Epidermal melanocyte (primary cell): Measurements from ENCODE around the gene C1orf210.

ENCODE experiments used
- DNase-seq: peaks from one replicate; pipeline ENCODE4 v3.0.0; 2011; ENCODE audit warnings: low spot score; ENCODE audit not compliant: insufficient read length

The C1orf210 gene

DNA sequence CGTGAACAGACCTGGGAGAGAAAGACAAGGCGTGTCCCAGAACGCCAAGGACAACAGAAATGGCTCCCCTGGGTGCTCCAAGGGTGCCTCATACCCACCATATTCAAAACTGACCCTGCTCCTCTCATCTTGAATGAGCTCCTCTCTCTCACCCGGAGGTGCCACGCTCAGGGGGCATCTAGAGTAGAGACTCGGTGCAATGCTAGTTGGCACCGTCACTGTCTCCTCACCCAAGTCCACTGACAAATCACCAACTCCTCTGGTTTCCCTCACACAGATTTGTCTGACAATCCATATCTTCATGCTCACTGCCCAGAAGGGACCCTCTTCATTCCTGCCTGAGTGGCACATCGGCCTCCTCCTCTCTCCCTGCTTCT is 10.6 kb downstream of the C1orf210 start:
- no peak for DNase-seq

DNA sequence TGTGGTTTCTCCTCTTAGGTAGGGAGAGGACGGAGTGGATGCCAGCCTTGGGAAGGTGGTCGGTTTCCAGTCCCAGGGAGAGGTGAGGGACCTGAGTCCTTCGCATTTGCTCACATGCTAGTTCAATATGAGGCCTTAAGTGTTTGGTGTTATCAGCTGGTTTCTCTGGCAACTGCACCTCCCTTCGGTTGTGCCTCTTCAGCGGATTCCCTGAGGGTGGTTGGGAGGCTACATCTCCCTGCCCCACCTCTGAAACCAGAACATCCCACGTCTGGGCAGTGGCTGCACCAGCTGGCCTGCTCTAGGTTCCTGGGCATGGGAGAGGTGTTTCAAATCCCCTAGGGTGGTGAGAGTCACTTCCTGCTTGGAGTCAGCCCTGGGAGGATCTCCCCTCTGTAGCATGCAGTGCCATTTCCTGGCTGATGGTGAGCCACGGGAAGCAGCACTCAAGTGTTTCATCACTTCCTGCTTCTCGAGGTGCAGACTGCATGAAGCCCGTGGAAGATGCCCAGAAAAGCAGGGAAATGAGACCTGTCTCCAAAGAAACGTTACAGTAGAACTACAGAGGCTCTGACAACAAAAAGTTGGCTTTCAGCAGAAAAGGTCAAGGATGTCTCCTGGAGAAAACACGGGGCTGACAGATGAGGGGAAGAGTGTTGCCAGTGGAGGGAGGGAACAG is 11.1 kb downstream of the C1orf210 start:
- no peak for DNase-seq

DNA sequence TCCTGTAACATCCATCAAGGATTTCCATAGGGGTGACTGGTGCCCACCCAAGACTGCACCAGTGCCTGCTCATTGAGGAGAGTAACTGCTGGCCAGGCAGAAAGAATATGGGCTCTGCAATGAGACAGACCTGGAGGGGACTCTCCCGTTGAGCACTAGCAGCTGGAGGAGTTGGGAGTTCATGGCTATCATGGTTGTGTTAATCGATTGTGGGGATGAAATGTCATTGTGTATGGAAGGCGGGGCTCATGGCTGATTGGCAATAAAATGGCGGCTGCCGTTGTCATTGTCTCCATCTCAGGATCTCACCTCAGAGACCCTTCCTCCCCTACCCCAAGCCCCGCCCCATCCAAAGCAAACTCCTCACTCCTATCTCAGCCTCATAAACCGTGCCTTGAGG is 11.7 kb downstream of the C1orf210 start:
- DNase-seq: no peak

DNA sequence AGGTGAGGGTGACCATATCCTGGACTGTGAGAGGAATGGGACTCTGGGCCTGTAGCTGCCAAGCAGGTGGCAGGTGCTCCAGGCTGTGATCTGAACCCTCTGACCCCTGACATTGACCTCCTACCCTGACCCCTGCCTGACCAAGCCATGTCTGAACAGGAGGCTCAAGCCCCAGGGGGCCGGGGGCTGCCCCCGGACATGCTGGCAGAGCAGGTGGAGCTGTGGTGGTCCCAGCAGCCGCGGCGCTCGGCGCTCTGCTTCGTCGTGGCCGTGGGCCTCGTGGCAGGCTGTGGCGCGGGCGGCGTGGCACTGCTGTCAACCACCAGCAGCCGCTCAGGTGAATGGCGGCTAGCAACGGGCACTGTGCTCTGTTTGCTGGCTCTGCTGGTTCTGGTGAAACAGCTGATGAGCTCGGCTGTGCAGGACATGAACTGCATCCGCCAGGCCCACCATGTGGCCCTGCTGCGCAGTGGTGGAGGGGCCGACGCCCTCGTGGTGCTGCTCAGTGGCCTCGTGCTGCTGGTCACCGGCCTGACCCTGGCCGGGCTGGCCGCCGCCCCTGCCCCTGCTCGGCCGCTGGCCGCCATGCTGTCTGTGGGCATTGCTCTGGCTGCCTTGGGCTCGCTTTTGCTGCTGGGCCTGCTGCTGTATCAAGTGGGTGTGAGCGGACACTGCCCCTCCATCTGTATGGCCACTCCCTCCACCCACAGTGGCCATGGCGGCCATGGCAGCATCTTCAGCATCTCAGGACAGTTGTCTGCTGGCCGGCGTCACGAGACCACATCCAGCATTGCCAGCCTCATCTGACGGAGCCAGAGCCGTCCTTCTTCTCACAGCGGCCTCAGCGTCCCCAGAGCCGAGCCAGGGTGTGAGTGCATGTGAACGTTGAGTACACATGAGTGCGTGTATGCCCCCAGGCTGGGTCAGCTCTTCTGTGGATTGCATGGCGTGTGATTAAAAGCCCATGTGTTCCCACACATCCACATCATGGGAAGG is 12.5 kb downstream of the C1orf210 start:
- no peak for DNase-seq

DNA sequence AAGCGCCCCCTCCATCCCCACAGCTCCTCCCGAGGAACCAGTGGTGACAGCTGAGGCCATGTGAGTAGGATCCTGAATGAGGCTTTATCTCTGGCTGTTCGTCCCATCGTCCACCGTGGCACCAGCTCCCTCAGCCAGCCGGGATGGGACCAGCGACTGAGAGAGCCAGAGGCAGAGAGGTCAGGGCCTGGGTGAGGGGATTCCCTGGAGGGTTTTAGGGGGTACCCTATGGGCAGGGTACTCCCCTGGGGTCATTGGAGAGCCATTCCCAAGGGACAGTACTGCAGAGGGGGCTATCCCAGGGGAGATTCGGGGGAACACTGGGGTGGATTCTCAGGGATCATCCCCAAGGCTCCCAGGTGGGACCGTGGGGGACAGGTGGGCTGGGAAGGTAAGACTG is 13.2 kb downstream of the C1orf210 start:
- no peak for DNase-seq

DNA sequence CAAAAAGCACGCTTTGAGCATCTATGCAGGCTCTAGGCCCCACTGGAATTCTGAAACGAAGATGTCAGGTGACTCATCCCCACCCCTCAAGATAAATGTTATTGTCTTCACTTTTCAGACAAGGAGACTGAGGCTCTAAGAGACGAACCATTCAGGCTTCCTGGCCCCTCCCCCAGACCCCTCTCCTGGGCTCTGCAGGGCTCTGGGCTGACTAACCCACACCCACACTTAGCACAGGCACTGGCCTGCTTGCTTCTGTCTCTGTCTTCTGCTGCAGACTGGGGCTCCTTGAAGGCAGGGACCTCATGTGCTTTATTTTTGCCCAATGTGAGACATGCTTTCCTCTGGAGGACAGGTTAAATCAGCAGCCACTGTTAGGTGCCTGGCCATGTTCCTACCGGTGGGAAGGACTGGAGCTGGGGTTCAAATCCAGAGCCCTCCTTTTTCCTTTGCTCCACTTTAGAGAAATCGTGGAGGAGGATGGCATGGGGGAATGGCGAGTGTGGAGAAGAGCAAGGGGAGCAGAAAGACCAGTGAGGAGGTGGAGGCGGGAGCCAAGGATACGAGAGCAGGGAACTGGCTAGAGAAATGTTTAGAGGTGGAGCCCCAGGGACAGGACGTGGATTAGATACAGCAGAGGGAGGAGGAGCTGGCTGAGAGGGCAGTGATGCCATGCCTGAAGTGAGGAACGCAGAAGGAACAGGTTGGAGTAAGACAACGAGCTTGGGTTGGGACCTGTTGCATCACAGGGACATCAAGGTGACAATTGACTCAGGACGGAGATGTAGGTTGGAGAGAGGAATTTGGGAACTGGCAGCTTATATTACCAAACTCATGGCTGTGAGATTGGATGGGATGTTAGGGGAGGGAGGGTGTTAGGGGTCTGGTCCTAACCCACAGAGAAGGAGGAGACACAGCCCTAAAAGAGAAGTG is 13.9 kb downstream of the C1orf210 start:
- no peak for DNase-seq

DNA sequence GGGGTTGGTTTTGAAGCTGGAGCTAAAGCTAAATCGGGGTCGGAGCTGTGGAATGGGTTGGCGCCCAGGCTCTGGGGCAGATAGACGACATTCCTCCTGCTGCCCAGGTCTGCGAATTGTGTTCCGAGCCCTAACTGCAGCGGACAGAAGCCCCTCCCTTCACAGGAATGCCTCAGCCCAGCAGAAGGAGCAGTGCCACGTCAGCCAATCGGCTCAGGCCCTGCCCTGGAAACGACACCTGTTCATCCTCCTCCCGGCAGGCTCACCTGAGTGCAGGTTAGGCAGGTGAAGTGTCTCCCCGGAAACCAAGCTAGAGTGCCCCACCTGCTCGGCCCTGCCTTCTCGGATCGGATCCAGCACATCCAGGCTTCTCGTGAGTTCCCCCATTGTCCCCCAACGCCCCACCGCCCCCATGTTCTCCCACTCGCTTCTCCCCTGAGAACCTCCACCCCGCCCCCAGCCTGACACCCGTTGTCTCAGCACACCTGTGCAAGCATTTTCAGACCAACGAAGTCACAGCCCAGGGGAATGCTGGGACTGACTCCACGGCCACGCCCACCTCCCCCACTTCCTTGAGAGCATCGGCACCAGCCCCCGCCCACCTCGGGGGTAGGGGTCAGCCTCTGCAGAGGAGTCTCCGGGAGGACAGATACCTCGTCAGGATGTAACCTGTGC is 14.8 kb downstream of the C1orf210 start:
- DNase-seq: no peak

DNA sequence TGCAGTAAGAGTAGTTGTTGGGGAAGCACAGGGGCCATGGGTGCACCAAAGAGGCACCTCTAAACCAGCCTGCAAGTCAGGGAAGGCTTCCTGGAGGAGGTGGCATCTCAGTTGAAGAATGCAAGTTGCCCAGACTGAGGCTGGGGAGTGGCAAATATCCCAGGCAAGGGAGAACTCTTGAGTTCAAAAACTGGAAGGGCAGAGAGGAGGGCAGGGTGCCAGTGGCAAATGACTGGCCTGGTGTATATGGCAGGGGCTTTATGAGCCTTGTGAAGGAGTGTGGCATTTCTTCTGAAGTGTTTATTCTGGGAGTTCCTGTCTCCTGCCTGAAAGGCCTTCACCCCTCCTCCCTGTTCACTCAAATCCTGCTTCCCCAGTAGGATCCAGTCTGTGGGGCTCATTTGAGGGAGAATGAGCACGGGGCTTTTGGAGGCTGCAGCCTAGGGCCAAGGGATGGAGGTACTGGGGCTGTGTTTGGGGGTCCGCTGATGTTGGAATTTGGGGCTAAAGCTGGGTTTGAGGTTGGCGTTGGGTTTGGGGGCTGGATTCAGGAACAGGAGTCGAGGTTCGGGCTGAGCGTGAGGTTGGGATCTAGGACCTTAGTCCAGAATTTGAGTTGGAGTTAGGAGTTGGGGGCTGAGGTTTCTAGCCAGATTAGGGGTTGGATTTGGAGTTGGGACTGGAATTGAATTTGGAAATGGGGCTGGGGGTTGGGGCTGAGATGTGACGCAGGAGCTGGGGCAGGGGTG is 15.6 kb downstream of the C1orf210 start, which contains the start of gene TMEM125:
Gene TMEM125 (plus strand): TSS at position 357 of the 749 bp plus-strand sequence. CDS start 2,740 bp downstream, outside the sequence.
- no peak for DNase-seq

DNA sequence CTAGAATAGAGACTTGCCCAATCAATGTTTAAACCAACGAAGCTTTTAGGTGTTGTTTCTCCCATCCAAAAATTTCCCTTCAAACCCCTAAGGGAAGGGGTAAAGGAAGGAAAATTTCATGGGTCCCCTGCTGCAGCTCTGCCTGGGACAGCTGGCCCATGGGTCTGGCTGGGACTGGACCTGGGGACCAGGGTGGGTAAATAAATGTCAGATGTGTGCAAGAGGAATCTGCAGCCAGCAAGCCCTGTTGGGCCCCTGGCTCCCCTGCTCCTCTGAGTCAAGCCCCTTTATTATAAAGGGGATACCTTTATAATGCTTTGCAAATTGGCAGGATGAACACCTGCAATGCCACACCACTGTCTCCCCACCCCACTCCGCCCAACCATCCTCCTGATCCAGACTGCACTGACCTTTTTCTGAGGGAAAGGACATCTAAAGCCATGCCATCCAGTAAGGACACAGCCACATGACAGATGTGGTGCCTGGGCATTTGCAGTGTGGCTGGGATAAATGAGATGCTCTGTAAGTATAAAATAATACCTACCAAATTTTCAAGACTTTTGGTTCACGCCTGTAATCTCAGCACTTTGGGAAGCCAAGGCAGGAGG is 17.5 kb downstream of the C1orf210 start:
- DNase-seq: no peak

DNA sequence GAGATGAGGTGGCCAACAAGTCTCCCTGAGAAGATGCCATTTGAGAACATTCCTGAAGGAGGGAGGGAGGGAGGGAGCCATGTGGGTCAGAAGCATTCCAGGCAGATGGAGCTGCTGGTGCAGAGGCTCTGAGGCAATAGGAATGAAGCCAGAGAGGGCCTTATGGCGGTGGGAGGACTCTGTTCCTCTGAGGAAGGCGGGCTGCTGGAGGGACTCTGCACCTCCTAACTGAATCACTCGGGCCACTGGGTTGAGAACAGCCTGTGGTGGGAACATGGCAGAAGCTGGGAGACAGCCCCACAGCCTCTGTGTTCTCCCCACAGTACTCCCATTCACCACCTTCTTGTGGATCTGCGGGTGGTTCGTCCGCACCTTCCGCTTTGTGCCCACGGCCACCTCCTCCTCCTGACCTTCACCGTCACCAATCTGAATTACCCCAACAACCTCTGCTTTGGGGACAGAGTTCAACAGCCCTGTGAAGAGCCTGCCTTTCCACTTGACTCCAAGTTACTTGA is 18.0 kb downstream of the C1orf210 start:
- DNase-seq: peak; percentile 61

DNA sequence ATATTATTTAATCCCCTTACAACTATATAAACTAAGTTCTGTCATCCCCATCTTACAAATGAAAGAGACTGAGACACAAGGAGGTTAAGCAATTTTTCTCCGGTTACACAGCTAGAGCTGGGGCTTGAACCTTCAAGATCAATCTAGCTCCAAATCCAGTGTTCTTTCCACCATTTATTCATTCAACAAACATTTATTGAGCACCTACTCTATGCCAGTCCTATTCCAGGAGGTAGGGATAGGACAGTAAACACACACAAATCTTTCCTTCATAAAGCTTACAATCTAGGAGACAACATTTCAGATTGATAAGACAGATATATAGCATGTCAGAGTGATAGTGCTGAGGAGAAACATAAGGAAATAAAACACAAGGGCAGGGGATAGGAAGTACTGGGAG is 18.5 kb downstream of the C1orf210 start:
- no peak for DNase-seq

DNA sequence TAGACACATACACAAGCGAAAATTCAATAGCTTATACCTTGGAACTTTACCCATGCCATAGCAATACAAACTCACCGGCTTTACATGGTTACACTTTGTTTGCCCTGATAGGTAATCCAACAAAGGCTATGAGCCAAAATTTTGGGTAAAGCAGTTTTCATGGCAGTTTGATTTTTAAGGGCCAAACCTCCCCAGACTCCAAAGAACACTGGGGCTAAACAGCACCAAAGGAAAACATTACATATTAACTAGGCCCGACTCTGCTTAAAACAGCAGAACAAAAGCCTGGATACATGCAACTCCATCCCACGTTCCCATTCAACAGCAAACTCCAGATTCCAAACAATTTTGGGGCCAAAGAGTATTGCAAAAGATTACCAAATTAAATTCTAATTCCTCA is 19.9 kb downstream of the C1orf210 start:
- DNase-seq: no peak

DNA sequence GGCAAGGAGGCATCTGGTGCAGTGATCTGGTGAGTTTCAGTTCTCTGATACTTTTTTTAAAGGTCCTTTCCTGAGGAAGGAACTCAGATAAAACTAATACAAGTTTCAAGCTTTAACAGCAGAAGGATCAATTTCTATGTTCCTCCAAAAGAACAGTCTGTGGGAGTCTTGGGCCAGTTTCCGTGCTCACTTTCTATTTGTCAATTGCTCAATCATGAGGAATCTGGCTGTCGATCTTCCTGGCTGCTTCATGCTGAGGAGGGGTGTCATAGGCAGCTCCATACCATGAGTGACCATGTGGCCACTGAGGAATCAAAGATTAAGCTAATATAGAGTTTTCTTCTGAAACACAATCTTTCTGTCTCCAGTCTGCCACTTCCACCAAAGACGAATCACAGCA is 27.0 kb downstream of the C1orf210 start:
- no peak for DNase-seq

DNA sequence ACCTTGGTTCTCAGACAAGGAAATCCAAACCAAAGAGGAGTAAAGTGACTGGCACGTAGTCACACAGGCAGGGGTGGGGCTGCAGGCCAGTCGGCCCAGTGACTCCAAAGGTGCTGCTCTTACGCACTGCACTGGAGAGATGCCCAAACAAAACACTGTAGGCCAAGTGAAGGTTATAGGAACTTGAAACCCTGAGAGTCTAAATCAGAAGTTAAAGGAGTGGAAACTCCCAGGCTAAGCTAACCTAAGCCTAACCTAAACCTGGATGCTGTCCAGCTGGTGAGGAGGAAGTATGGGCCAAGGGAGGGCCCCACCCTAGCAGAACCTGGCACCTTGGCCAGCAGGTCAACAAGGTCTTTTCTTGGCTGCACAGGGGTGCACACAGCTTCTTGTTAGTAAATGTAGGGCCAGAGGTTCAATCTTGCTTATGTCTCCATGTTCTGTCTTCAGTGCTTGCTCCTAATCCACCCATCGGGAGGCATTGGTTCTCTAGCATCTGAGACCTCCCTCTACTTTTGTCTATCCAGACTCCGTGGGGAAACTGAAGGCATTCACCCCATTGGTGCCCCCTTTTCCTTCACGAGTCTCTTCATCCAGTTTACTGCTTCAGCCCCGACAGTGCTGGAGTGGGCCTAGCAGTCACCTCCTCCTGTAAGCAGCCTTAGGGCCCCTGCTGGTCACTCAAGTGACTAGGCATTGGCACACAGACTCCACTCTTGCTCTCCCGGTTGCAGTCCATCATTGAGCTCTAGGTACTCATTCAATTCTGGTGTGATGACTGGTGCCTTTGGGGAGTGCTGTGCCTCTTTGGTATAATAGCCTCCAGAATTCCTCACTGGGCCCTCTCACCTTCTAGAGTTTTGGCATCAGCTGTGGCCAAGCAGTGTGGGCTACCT is 28.5 kb downstream of the C1orf210 start:
- no peak for DNase-seq

DNA sequence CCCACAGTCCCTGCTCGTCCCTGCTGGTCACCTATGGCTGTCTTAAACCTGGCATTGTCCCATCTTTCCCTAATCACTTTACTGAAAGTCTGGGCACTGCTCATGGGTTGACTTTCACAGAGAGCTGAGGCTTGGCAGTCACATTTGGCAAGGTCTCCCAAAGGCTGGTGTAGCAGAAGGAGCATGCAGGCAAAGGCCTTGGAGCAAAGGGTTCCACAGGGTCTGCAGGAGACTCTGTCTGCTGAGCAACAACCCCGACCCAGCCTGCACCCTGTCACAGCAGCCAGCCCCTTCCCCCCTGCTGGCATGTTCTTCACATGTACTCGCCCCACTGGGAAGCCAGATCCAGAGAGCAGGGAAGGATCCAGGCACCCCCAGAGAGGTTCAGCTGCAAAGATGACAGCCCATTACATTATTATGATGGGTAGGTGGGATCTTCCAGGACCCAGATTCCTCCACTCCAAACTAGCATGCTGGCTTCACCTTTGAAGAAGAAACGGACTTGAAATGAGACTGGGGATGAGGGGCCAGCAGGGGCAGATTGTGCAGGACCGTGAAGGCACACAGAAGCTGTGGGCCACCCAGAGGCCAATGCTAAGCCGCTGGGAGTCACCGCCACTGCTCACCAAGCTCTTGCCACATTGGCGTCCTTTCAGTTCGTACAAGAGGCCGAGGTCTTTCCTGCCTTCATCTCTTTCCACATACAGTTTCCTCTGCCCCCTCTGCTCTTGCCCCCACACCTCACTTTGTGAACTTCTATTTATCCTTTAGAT is 29.8 kb downstream of the C1orf210 start:
- DNase-seq: no peak

DNA sequence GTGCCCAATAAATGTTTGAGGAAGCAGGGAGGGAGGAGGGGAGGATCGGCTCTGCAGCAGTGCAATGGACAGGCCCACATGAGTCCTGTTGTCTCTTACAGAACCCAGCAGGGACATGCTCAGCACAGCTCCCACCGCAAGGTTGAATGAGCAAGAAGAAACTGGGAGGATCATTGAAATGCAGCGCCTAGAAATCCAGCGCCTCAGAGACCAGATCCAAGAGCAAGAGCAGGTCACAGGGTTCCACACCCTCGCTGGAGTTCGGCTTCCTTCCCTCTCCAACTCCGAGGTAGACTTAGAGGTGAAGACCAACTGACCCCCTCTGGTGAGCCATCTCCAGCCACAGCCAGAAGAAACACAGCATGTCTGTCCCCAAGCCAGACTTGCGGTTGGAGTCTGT is 31.5 kb downstream of the C1orf210 start:
- no peak for DNase-seq

DNA sequence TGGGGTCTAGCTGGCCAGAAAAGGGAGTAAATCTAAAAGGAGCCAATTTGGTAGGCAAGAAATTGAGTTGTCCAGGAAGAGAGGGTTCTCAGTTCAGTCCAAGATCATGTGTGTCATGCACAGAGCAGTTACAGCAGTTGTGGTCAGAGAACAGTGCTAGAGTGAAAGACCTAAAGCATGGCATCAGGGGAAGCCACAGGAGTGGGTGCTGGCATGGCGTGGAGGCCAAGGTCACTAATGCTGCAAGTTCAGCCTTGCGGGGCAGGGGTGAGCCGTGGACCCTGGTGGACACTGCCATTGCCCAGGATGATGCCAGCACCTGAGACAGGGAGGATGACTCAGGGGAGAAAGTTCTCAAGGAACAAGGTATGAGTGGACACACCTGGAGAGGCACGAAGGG is 32.2 kb downstream of the C1orf210 start:
- no peak for DNase-seq

DNA sequence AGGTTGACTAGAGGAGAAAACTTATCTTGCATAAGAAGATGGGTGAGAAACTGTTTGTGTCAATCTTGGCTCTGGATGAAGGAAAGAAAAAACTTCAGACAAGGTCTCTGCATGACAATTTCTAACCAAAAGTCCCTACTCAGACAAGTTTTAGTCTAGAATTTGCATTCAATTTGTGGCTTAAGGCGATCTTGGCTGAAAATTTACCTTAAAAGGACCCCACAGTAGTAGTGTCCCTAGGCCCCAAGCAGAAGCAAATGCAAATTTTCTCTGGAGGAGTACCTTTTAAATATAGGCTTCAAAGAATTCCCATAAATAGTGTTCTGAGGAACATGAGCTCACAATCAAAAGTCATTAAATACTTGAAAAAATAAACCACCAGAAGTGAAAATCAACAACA is 33.2 kb downstream of the C1orf210 start:
- no peak for DNase-seq
